GM12864 (cell line): ENCODE data around the gene PVALEF.

ENCODE experiments used
- DNase-seq: peaks from one replicate; pipeline ENCODE4 v3.0.0-alpha.2; 2011; ENCODE audit warnings: low read depth
- H3K4me3 ChIP-seq: 2 replicates; pipeline ENCODE4 v1.5.1; 2011; ENCODE audit warnings: mild to moderate bottlenecking, low read depth, low read length, control low read depth
- CTCF ChIP-seq: IDR thresholded peaks from 2 replicates; pipeline ENCODE4 v1.5.1; 2011; ENCODE audit warnings: low read depth, mild to moderate bottlenecking, moderate library complexity, low read length, control low read depth, inconsistent platforms; ENCODE audit errors: missing control alignments

The PVALEF gene

GRCh38 chr17:81200695-81201580, 35.6 kb downstream of the PVALEF start:
- H3K4me3 ChIP-seq, result no peak overlapping the region
- peak; percentile 46 for TF ChIP-seq CTCF
- no peak for DNase-seq

GRCh38 chr17:81202318-81202717, 37.0 kb downstream of the PVALEF start:
- H3K4me3 ChIP-seq, result no peak overlapping the region
- no peak for DNase-seq
- TF ChIP-seq CTCF, result no peak

GRCh38 chr17:81203136-81203535, 37.8 kb downstream of the PVALEF start:
- H3K4me3 ChIP-seq, result no peak overlapping the region
- DNase-seq, result no peak

GRCh38 chr17:81204578-81204977, 39.3 kb downstream of the PVALEF start:
- TF ChIP-seq CTCF, result no peak
- H3K4me3 ChIP-seq, result no peak overlapping the region

More at GRCh38 chr17:81203136-81203535, 37.8 kb downstream of the PVALEF start:
- no peak for TF ChIP-seq CTCF

GRCh38 chr17:81206166-81206565, 40.9 kb downstream of the PVALEF start:
- no peak for DNase-seq
- no peak for TF ChIP-seq CTCF
- H3K4me3 ChIP-seq, result no peak overlapping the region

More at GRCh38 chr17:81204578-81204977, 39.3 kb downstream of the PVALEF start:
- DNase-seq, result no peak

GRCh38 chr17:81206657-81207056, 41.4 kb downstream of the PVALEF start:
- TF ChIP-seq CTCF, result no peak
- DNase-seq, result no peak
- no peak overlapping the region for H3K4me3 ChIP-seq
